Measurements from ENCODE around the gene DYTN. TPM values are rescaled to one million over a fixed set of nuclear protein-coding genes. Genes with fewer than 3 reads are reported as not detected.

Gene DYTN
- polyA plus RNA-seq, 3 donors = not detected

- H3K4me1 Mint-ChIP-seq = no peaks in the 10 kb centered on the region
- H3K4me1 ChIP-seq (ENCODE audit: control insufficient read depth in 1 of 2, insufficient read depth in 2 of 2, low read length in 2 of 2) = no peaks in the 10 kb centered on the region
- H3K4me3 Mint-ChIP-seq = no peak within 1 kb of the TSS
- H3K36me3 ChIP-seq (replicated peaks in 1 of 2; ENCODE audit: control insufficient read depth in 1 of 2, insufficient read depth in 2 of 2, low read length in 2 of 2) = no peaks in the 10 kb centered on the region
- H3K79me2 ChIP-seq (ENCODE audit: insufficient read depth, low read length) = no peaks in the 10 kb centered on the region
- H3K27me3 Mint-ChIP-seq (ENCODE audit: low read depth in 3 of 3) = peaks cover 7 to 22% (median 12%) of the 10 kb centered on the region in 3 donors
- no peak within 1 kb of the TSS for H3K4me3 ChIP-seq (replicated peaks in 1 of 3; ENCODE audit: low read depth in 2 of 3, low read length in 3 of 3)
- H3K36me3 Mint-ChIP-seq = peaks cover 0 to 2% of the 10 kb centered on the region in 2 donors
- no peak within 1 kb of the TSS for H3K4me2 ChIP-seq (replicated peaks; ENCODE audit: extremely low read depth, low read length, poor library complexity, severe bottlenecking)
- no peak for DNase-seq
- TF ChIP-seq CTCF (IDR thresholded peaks at IDR 0.05) = no peak
- peaks cover 9 to 10% of the 10 kb centered on the region in 2 donors for H3K9me3 ChIP-seq (replicated peaks in 1 of 2; ENCODE audit: control insufficient read depth in 1 of 2, insufficient read depth in 1 of 2, low read length in 2 of 2)
- no peaks in the 10 kb centered on the region for H4K20me1 ChIP-seq (ENCODE audit: insufficient read depth, low read length)
- H3K9me3 Mint-ChIP-seq = peaks cover 4 to 13% (median 8%) of the 10 kb centered on the region in 7 donors
- H3K27ac ChIP-seq (ENCODE audit: low read depth in 1 of 2, low read length in 2 of 2) = no peak within 1 kb of the TSS
- peaks cover 6 to 32% of the 10 kb centered on the region in 2 donors for H3K27me3 ChIP-seq (ENCODE audit: control insufficient read depth in 2 of 2, insufficient read depth in 2 of 2, low read length in 2 of 2)
- no peak within 1 kb of the TSS for H3K9ac ChIP-seq (ENCODE audit: insufficient read depth, low read length, poor library complexity, severe bottlenecking)
- intact Hi-C loops (cut with micrococcal nuclease) = no loop called here
- H3K27ac Mint-ChIP-seq = no peak within 1 kb of the TSS
- no peak within 1 kb of the TSS for H2AFZ ChIP-seq (ENCODE audit: insufficient read depth, low read depth, low read length, poor library complexity, severe bottlenecking)
- WGBS (ENCODE audit: insufficient coverage) = 9% methylated on average over 51 of the region's 56 CpGs
These were observed 75.8 kb downstream of the DYTN start, which contains the start of gene FAM237A for GRCh38 chr2:206642075-206643025. FAM237A (plus strand) TSS chr2:206642487; CDS start chr2:206644237, 1,750 bp downstream.

- Mint-ChIP-seq H3K4me1 (no peaks in the 10 kb centered on the region), H3K36me3 (peaks cover 0 to 2% of the 10 kb centered on the region in 2 donors), H3K9me3 (peaks cover 2 to 13% (median 8%) of the 10 kb centered on the region in 7 donors), H3K27ac (no peak overlapping the region), H3K27me3 (ENCODE audit: low read depth in 3 of 3) (peaks cover 7 to 22% (median 12%) of the 10 kb centered on the region in 3 donors), H3K4me3 (no peak overlapping the region)
- H3K27me3 ChIP-seq (ENCODE audit: control insufficient read depth in 2 of 2, insufficient read depth in 2 of 2, low read length in 2 of 2) = peaks cover 6 to 32% of the 10 kb centered on the region in 2 donors
- no peak for DNase-seq
- WGBS (ENCODE audit: insufficient coverage) = 41% methylated on average over 2 of the region's 3 CpGs
- no peak for TF ChIP-seq CTCF (IDR thresholded peaks at IDR 0.05)
- H3K4me2 ChIP-seq (replicated peaks; ENCODE audit: extremely low read depth, low read length, poor library complexity, severe bottlenecking) = no peak overlapping the region
- H3K79me2 ChIP-seq (ENCODE audit: insufficient read depth, low read length) = no peaks in the 10 kb centered on the region
- H3K4me1 ChIP-seq (ENCODE audit: control insufficient read depth in 1 of 2, insufficient read depth in 2 of 2, low read length in 2 of 2) = no peaks in the 10 kb centered on the region
- no peaks in the 10 kb centered on the region for H4K20me1 ChIP-seq (ENCODE audit: insufficient read depth, low read length)
- no peak overlapping the region for H3K27ac ChIP-seq (ENCODE audit: low read depth in 1 of 2, low read length in 2 of 2)
- H3K4me3 ChIP-seq (replicated peaks in 1 of 3; ENCODE audit: low read depth in 2 of 3, low read length in 3 of 3) = no peak overlapping the region
- no peaks in the 10 kb centered on the region for H3K36me3 ChIP-seq (replicated peaks in 1 of 2; ENCODE audit: control insufficient read depth in 1 of 2, insufficient read depth in 2 of 2, low read length in 2 of 2)
- intact Hi-C loops (cut with micrococcal nuclease) = no loop called here
- H2AFZ ChIP-seq (ENCODE audit: insufficient read depth, low read depth, low read length, poor library complexity, severe bottlenecking) = no peak overlapping the region
- H3K9me3 ChIP-seq (replicated peaks in 1 of 2; ENCODE audit: control insufficient read depth in 1 of 2, insufficient read depth in 1 of 2, low read length in 2 of 2) = peaks cover 9 to 10% of the 10 kb centered on the region in 2 donors
- H3K9ac ChIP-seq (ENCODE audit: insufficient read depth, low read length, poor library complexity, severe bottlenecking) = no peak overlapping the region
These were observed 77.0 kb downstream of the DYTN start for GRCh38 chr2:206641226-206641625.
